Measurements from ENCODE around the gene SEC14L1.

The SEC14L1 gene

GRCh38 chr17:77194179-77194578 lies 53.4 kb downstream of the SEC14L1 start:
- DNase-seq, result no peak

DNA sequence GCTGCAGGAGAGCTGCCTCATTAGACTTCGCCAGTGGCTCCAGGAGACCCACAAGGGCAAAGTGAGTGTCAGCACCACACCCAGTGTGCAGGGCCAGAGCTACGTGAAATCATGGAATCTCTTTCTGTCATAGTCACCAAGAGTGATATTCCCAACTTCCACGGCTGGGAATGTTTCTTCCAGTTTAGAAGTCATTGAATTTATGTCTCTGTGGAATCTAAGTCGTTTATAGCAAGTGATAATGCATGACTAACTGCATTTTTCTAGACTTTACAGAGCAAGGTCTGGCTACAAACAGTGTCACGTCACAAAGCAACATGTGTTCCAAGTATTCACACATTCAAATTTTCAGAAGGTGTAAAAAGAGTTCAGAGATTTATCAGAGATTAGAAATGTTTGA lies 55.5 kb downstream of the SEC14L1 start:
- DNase-seq, result no peak

- DNase-seq, result no peak
These were observed 56.3 kb downstream of the SEC14L1 start for GRCh38 chr17:77197115-77197514.

- DNase-seq, result no peak
These were observed 59.9 kb downstream of the SEC14L1 start for GRCh38 chr17:77200711-77201110.

DNA sequence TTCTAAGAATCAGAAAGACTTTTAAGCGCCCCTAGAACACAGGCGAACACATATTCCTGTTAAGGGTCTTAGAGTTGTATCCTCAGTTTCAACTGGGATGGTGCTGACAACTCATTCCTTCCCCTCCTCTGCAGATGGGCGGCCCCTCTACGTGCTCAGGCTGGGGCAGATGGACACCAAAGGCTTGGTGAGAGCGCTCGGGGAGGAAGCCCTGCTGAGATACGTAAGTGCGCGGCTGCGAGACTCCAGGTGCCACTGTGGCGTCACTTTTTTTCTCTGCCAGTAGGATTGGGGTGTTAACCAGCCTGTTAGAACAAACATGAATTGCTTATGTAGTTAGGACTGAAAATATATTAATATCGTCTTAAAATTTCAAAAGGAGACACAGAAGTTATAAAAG lies 62.7 kb downstream of the SEC14L1 start:
- DNase-seq, result no peak

GRCh38 chr17:77203846-77204245 lies 63.1 kb downstream of the SEC14L1 start:
- DNase-seq, result no peak

DNA sequence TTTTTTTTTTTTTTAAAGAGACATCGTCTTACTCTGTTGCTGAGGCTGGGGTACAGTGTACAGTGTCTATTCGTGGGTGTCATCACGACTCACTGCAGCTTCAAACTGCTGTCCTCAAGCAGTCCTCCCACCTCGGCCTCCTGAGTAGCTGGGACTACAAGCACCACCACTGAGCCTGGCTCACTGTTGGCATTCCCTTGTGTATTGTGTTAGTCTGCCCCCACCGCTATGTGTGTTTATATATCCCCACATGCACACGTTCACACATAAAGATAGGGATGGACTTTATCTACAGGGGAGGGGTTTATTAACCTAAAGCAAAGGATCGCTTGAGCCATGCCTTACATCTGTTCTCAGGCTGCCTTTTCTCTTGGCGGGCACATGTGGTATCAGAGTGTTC lies 63.8 kb downstream of the SEC14L1 start:
- no peak for DNase-seq

- no peak for DNase-seq
These were observed 64.8 kb downstream of the SEC14L1 start for GRCh38 chr17:77205396-77206125.

DNA sequence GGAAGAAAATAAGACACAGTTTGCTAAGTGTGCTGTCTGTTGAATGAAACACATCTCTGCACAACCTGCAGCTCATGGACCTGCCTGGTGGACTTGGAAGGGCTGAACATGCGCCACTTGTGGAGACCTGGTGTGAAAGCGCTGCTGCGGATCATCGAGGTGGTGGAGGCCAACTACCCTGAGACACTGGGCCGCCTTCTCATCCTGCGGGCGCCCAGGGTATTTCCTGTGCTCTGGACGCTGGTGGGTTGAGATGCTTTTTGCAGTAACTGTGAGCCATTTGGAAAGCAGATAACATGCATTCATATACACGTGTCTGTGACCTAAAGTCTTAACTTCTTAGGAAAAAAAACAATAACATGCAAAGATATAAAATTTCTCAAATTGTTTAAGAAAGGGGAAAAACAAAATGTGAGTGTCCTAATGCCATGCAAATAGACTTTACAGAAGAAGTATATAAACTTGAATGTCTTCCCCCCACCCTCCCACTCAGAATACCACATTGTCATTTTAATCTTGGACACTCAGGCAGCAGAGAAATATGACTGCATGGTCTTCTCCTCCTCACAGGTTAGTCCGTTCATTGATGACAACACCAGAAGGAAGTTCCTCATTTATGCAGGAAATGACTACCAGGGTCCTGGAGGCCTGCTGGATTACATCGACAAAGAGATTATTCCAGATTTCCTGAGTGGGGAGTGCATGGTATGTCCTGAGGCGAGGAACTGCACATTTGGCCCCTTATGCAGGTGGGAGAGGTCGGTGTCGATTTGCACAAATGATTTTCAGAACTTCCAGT lies 65.6 kb downstream of the SEC14L1 start:
- DNase-seq, result no peak

- no peak for DNase-seq
These were observed 67.0 kb downstream of the SEC14L1 start for GRCh38 chr17:77207689-77208216.

DNA sequence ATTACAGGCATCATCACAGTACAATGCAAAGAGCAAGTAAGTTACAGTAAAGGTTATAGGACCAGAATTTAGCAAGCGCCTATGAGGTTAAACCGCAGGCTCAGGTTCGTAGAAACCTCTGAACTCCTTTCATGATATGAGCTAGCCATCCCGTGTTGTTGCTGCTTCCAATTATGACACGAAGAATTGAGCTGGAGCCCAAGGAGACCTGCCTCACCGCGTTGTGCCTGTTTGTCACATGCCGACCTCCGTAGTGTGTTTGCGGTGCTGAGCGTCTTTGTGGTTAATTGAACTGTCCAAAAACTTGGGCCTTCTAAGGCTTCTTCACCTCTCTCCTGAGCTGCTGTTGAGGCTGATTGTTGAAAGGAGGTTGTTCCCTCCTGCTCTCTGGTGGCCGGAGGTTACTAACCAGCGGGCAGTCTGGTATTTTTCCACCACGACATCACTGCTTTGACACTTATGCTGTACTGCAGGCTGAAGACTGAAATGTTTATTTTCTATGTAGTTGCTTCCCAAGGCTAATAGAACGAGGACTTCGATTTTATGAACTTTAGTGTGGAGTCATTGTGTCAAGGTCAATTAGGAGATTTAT lies 67.5 kb downstream of the SEC14L1 start:
- DNase-seq, result no peak

DNA sequence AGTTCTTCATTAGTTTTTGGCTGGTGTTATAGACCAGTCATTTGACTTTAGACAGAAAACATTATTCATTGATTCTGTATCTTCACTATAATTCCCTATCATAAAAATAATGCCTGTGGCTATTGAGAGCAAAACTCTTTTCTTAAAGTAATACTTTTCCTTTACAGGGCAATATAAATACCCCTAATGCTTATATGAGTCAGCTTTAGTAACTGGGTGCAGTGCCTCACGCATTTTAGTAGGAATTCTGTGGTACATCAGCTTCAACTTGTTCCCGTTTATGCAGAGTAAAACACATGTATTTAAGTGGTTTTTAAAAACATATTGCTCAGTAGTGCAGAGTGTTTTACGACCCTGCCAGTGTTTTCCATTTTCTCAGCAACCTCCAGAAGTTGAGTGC lies 68.1 kb downstream of the SEC14L1 start:
- no peak for DNase-seq

DNA sequence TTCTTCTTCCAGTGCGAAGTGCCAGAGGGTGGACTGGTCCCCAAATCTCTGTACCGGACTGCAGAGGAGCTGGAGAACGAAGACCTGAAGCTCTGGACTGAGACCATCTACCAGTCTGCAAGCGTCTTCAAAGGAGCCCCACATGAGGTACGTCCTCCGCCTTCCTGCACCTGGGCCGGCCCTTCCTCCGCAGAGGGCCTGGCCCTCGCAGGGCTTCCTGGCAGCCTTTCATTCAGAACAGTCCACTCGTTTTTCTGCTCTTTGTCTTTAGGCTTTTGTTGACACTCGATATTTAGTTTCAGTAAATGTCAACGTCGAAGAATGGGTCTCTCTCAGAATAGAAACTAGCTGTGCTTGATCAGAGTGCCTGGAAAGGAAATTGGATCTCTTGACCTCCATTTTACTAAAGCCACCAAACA lies 68.6 kb downstream of the SEC14L1 start:
- no peak for DNase-seq

GRCh38 chr17:77210331-77210730 lies 69.6 kb downstream of the SEC14L1 start:
- no peak for DNase-seq

DNA sequence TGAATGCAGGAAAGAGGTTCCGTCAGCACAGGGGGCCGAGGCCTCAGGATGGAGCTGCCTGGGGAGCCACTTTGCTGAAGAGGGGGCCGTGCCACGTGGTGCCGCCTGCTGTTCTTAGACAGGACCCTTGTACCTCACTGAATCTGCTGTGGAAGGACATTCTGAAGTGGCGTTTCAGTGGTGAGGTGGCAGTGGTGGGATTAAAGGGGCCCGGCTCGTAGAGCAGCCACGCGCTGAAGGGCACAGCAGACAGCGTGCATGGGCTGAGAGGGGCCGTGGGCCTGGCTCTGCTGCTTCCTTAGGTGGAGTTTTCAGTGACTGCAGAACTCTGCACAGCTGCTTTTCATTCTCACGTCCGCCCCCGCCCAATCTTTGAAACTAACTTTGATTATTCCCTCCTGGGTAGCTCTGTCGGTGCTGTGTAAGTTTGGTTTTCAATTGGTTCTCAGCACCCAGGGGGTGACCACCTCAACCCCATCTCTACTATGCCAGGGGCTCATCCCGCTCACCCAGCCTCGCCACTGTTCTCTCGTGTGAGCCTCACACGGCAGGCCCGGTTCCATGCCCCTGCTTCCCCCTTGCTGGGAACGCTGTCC lies 70.3 kb downstream of the SEC14L1 start:
- DNase-seq, result no peak

- no peak for DNase-seq
These were observed 70.9 kb downstream of the SEC14L1 start for GRCh38 chr17:77211681-77212080.

DNA sequence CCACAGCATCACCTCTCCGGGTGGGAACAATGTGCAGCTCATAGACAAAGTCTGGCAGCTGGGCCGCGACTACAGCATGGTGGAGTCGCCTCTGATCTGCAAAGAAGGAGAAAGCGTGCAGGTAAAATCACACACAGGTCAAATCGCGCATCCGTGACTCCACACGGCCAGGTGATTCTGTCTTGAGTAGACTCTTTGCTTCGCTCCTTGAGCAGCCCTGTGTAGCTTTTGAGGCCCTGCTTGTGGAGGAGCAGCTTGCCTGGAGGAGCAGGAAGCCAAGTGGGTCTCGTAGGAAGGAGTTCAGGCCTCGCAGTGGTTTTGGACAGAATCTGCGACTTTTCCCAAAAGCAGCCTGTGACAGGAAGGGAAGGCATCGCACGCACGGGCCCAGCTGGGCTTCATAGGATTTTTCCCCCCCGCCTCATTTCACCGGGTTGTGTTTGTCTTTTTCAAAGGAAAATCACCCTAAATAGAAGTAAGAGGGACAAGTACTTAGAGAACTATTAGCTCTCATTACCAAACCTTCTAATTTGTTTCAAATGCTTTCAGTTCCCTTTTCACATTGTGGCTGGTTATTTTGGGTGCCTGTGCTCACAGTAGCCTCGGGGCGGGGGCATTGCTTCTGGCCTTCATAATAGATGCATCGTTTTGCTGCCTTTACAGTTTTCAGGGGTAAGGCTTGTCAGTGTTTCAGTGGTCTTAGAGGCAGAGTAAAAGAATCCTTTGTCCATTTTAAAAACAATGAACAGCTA lies 71.5 kb downstream of the SEC14L1 start:
- DNase-seq, result no peak

DNA sequence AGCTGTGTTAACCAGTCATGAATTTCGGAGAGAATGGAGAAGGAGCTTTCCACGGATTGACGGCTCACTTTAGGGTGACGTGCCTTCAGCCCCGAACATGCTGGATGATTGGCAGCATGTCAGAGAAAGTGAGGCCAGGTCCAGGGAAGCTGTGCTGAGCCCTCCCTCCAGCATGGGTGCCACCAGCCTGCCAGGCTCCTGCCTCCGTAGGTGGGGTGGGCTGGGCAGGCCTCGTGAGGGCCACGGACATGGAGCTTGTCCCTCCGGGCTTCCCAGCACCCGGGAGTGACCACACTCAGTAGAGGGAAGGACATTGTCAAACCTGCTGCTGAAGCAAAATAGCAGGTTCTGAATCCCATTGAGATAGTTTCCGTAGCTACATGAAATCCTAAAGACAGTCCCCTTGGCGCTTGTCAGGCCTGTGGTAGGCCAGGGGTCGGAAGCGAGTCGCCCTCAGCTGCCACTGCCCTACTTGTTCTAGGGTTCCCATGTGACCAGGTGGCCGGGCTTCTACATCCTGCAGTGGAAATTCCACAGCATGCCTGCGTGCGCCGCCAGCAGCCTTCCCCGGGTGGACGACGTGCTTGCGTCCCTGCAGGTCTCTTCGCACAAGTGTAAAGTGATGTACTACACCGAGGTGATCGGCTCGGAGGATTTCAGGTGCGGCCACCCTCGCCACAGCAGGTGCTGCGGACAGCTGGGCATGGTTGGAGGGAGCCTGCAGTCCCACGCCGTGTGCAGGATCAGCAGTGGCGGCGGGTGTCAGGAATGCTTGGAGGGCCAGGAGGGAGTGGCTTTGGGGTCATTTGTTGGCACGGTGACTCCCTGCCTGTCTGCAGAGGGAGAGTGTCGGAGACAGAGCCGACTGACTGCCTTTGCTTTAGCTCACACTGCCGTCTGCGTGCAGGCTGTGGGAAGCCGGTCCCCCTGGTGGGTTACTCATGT lies 72.3 kb downstream of the SEC14L1 start:
- no peak for DNase-seq

DNA sequence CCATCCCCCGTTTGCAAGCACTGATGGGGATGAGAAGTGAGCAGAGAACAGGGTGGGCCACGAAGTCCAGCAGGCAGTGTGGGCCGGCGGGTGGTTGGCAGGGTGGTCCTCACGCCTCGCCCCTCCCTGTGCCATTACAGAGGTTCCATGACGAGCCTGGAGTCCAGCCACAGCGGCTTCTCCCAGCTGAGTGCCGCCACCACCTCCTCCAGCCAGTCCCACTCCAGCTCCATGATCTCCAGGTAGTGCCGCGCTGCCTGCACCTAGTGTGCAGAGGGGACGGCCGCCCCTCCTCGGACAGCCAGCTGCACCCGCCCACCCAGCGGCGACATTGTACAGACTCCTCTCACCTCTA lies 73.0 kb downstream of the SEC14L1 start:
- DNase-seq, result no peak

DNA sequence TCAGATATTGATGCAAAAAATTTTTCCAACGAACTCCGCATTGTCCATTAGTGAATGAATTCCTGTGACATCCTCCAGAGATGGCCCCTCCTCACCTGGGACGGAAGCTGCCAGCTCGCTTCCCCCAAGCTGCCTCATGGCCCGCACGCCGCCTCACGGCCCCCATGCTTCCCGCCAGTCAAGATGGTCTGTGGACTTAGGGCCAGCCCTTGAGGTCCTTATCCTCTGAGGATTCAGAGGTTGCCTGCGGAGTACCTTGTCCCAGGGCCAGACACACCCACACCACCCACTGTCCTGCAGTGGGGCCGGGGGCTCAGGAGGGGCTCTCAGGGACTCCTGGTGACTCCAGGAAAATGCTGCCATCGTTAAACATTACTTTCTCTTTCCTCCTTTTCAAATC lies 73.6 kb downstream of the SEC14L1 start:
- DNase-seq, result no peak

DNA sequence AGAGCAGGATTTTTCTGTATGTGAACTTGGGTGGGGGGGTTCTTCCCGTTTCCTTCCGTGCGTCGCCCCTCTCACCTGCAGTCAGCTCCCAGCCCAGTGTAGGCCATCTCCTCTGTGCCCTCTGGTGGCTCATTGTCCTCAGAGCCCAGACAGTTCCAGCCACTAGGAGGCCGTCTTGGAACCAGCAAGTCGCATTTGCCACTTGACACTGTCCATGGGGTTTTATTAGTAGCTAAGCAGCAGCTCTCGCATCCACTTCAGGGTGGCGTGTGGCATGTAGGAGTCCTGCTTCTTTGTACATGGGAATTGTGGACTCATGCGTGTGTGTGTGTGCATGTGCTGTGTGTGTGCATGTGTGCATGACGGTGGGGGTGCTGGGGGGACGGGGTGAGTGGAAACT lies 74.0 kb downstream of the SEC14L1 start:
- no peak for DNase-seq

- DNase-seq, result no peak
These were observed 74.5 kb downstream of the SEC14L1 start for GRCh38 chr17:77215281-77215680.

Measured in NCI-H446 (cell line).